Stimulated activated CD8-positive, alpha-beta memory T cell treated with anti-CD3 and anti-CD28 coated beads, Interleukin-15, amount 100 ng/mL, for 24 hours (primary cell): Measurements from ENCODE around the gene ETDA.
A peak's percentile ranks its signal among the peaks of the same experiment; 100 is the strongest.
"Not testable (repeated sequence)": the region's sequence is repeated elsewhere in the genome, so short reads cannot be mapped to it uniquely, and the experiment has no call there.

ENCODE experiments used
- DNase-seq: peaks from one replicate; pipeline ENCODE4 v3.0.0-alpha.2; 2020; ENCODE audit warnings: low read depth

ETDA gene

DNA sequence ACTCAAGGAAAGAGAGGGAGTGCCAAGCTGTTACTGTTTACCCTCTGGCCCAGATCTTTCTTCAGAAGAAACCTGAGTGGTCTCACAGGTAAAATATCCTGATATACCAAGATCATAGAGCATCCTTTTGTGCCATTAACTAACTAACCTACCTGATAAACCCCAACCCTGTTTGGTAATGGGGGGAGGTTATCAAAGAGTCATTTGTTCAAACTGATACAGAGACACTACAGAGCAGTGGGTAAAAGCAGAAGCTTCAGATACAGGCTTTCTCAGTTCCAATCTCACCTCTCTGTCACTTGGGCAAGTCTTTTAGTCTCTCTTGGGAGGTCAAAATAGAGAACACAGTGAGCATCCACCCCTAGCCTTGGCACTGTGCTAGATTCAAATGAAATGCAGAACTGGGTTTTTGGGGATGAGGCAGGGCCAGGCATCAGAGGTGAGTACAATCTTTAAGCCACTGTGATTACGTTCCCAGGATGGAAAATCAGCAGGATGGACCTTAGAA, at the start of gene ETDA:
Gene ETDA, plus strand, starts transcription at position 51 of the 508 bp plus-strand sequence. CDS start 1,216 bp downstream, outside the sequence.
- not testable (repeated sequence) for DNase-seq

DNA sequence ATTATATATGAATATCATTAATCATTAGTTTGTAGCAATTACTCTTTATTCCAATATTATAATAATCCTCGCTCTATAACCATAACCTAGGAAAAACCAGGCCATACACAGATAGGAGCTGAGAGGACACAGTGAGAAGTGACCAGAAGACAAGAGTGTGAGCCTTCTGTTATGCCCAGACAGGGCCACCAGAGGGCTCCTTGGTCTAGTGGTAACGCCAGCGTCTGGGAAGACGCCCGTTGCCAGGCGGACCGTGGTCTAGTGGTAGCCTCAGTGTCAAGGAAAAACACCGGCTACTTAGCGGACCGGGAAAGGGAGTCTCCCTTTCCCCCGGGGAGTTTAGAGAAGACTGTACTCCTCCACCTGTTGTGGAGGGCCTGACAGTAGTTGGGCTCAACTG, 45.4 kb upstream of the ETDA start:
- DNase-seq, result not testable (repeated sequence)

DNA sequence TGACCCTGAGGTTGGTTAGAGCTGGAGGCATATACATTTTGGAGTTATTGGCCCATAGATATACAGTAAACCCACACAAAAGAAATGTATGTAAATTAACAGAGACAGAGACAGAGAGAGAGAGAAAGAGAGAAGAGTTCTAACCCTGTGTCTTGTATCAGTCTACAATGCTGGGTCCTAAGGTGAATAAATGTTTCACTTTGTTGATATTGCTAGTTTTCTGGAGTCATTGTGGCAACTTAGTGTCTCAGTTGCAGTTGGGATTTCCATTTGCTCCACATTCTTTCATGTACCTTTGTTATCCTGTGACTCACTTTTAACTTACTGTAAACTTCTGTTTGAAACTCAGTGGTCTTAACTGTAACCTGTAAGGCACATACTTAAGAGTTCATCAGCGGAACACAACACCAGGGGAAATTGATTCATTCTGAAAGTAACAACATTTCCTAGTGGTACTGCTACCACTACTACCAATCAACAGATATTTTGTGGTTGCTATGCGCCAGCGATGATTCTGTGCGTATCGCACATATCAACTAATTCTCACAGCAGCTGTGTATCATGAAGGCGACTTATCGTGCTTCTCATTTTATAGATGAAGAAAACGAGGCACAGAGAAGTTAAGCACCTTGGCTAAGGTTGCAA, 38.5 kb upstream of the ETDA start:
- no peak for DNase-seq

DNA sequence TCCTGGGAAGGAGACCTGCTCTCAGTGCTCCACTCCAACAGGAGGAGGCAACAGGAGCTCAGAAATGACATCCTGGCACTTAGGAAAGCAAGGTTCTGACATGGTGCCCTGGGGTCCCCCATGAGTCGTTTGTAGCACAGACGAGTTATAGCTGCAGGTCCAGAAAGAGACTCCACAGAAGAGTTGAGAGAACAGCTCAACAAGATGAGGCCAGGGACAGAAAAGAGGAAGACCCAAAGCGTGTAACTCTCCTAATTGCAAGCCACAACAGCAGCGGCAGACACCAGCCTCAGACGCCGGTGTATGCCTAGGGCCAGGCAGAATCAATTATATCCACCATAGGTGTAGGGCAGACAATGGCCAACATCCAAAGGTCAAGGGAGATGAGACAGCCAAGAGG, 5.9 kb upstream of the ETDA start:
- DNase-seq, result not testable (repeated sequence)

DNA sequence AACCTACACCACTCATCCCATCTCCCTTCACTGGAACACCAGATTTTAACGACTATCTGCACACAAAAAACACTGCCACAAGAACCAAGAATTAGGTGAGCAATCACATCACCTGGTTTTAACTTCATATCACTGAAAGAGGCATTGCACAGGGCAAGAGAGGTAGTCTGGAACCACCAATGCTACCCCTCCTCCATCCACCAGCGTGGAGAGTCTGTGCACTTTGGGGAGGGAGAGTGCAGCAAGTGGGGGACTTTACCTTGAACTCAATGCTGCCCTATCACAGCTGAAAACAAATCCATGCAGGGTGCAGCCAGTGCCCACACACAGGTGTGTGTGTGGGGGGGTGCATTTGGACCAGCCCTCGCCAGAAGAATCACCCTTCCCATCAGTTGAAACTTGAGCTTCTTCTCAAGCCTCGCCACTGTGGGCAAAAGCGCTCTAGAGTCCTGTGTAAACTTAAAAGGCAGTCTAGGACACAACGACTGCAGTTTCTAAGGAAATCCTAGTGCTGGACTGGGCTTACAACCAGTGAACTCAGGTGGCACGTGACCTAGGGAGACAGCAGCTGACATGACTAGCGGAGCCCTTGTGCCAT, 4.3 kb downstream of the ETDA start:
- DNase-seq, result not testable (repeated sequence)

DNA sequence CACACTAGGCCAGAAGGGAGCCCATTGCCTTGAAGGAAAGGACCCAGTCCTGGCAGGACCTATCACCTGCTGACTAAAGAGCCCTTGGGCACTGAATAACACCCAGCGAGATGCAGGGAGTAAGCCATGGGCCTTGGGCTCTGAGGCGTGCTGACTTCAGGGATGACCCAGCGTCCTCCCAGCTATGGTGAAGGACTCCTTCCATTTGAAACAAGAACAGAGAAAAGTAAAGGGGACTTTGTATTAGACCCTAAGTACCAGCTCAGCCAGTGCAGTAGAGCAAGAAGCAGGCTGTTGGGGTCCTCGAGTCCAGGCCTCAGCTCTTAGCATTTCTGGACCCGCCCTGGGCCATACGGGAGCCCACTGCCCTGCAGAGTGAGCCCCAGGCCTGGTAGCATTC, 5.1 kb downstream of the ETDA start:
- no peak for DNase-seq

DNA sequence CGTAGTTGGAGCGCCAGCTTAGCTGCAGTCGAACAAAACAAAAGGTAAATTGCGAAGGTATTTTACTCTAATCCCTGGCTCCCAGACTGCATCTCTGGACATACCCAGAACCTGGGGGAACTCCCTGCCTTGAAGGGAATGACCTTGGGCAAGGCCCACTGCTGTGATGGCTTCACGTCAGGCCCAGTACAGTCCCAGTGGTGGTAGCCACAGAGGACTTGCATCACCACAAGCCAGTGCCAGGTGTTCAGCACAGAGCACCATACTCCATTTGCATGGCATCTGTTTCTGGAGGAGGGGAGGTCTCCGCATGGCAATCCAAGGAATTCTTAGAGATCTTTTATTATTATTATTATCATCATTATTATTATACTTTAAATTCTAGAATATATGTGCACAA, 5.6 kb downstream of the ETDA start:
- no peak for DNase-seq

DNA sequence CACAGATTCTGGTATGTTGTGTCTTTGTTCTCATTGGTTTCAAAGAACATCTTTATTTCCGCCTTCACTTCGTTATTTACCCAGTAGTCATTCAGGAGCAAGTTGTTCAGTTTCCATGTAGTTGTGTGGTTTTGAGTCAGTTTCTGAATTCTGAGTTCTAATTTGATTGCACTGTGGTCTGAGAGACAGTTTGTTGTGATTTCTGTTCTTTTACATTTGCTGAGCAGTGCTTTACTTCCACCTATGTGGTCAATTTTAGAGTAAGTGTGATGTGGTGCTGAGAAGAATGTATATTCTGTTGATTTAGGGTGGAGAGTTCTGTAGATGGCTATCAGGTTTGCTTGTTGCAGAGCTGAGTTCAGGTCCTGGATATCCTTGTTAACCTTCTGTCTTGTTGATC, 9.1 kb downstream of the ETDA start:
- DNase-seq, result not testable (repeated sequence)

DNA sequence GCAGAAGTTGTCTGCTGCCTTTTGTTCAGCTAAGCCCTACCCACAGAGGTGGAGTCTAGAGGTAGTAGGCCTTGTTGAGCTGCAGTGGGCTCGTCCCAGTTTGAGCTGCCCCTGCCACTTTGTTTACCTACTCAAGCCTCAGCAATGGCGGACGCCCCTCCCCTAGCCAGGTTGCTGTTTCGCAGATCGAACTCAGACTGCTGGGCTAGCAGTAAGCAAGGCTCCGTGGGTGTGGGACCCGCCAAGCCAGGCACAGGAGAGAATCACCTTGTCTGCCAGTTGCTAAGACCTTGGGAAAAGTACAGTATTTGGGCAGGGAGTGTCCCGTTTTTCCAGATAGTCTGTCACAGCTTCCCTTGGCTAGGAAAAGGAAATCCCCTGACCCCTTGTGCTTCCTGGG, 11.5 kb downstream of the ETDA start:
- not testable (repeated sequence) for DNase-seq

DNA sequence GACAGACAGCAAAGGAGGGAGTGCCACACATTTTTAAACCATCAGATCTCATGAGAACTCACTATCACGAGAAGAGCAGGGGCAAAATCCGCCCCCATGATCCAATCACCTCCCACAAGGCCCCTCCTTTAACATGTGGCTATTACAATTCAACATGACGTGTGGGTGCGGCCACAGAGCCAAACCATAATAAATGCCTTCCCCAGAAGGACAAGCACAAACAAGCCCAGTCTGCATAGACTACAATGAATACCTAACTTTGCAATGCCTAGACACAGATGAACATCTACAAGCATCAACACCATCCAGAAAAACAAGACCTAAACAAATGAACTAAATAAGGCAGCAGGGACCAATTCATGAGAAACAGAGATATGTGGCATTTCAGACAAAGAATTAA, 12.3 kb downstream of the ETDA start:
- no peak for DNase-seq

DNA sequence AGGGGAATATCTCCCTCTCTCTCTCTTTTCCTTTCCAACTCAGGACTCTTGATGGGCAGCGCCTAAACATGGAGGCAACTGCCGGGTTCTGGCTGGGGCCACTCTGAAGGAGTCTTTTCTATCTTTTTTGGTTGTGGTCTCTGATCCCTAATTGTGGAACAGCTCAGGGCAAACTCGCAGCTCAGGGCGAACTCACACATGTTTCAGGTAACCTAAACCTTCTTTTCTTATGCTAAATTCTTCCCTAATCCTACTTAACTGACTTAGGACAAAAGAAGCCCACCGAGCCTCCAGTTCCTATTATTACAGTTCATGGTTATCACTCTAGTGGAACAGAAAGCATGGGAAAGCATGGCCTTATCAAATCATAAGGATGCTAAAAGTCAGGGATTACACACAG, 21.3 kb downstream of the ETDA start:
- no peak for DNase-seq

DNA sequence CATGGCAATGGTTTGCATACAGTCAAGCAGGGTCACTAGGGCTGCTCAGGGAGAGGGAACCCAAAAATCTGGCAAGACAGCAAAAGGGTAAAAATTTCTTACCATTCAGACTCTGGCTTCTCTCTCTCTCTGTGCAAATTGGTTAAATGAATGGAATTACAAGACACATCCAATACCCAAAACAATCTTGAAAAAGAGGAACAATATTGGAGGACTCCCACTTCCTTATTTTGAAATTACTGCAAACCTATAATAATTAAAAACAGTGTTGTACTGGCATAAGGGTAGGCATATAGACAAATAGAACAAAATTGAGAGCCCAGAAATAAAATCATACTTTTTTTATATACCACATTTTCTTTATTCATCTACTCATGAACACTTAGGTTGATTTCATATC, 24.1 kb downstream of the ETDA start:
- no peak for DNase-seq

DNA sequence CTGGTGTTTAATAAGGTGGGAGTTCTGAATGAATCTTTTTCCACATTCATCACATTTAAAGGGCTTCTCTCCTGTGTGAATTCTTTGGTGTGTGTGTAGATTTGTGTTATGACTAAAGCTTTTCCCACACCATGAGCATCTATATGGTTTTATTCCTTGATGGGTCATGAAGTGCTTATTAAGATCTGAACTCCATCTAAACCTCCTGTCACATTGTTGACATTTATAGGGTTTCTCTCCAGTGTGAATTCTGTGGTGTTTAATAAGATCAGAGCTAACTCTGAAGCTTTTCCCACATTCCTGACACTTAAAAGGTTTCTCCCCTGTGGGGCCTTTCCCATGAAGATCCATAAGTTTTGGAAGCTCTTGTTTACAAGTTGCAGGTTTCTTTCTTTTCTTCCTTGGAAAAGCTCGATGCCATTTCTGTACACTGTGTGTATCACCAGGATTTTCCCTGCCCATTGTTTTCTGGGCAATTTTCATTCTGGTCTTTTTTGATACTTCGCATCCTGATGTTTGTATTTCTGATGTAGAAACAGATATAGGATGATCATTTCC, 35.5 kb downstream of the ETDA start:
- DNase-seq, result no peak

DNA sequence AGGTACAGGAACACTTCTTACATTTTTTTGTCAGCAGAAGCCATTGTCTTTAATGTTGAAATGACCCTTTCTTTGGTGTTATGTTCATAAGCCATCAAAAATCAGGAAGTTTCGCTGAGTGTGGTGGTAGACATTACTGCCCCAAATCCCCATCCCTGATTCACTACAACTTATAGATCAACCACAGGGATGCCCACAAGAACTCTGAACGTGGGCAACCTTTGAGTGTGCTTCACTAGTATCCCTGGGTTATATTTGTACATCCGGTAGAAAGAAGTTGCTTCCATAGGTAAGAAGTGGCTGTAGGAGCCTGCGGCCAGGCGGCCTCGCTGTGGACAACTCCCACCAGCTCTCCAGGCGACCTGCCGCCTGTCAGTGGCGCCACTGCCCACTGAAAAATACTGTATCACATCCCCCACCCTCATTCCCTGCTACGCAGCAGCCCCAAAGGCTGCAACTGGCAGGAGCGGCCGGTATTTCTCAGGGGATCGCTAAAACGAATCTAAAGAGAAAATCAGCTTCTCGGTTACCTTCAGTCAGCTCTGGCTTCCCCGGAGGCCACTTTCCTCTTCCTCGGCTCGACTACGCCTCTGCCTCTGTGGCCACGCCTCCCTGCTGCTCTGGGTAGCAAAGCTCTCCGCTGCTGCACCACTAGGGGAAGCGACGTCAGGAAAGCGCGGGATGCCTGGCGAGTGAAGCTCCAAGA, 43.5 kb downstream of the ETDA start:
- DNase-seq, result peak; percentile 23

DNA sequence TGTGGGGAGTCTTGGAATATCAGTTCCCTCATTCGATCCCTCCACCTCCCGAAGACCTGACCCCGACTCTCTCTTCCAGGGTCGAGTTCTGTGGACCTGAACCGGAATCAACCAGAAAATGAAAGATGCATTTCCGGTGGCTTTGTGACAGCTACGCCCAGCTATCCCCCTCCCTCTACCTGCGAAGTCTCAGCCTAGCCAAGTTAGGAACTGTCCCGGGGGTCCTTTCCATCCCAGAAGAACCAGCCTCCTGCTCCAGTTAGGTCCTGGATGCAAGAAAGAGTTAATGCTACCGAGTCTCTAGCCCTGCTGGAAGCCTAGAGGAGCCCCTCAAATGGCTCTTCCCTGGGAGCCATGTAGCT, 44.1 kb downstream of the ETDA start:
- no peak for DNase-seq

DNA sequence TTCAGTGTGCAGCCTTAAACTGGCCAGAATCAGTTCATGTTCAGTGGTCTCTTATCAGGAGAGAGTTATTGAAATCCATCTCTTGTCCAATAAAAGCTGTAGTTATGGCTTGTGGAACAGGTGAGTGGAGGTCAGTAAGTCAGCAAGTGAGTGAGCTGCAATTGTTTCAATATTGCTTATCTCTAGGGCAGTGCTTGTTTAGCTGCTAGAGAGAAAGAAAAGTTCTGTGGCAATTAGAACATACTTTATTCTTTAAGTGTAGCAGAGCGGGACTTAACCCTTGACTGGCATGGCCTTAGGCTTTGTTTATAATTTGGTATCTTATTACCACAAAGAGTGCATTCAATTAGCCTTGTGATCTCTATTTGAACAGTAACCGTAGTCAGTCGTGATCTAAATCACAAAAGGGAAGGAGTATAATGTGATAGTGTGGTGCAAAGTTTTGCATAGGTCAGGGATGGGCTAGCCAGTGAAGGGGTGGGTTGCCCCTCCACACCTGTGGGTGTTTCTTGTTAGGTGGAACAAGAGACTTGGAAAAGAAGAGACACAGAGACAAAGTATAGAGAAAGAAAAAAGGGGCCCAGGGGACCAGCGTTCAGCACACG, 50.5 kb downstream of the ETDA start:
- DNase-seq, result no peak
